HEK293 (cell line): Measurements from ENCODE around the gene TBC1D8.

Source experiments
- YY1 ChIP-seq: fragments of 450-650 bp; formaldehyde crosslinking; IDR thresholded peaks from 2 replicates; pipeline ENCODE4 v1.5.1; 2018; ENCODE audit warnings: missing biosample characterization, missing genetic modification characterization
- ZNF223 ChIP-seq: fragments of 450-650 bp; formaldehyde crosslinking; IDR thresholded peaks from 2 replicates; pipeline ENCODE4 v1.5.1; 2016; ENCODE audit warnings: missing biosample characterization, missing genetic modification characterization
- ZNF776 ChIP-seq: fragments of 450-650 bp; formaldehyde crosslinking; IDR thresholded peaks from 2 replicates; pipeline ENCODE4 v1.5.0; 2017; ENCODE audit warnings: missing biosample characterization, missing genetic modification characterization, borderline replicate concordance

GRCh38 chr2:101146535-101146934 lies 4.6 kb downstream of the TBC1D8 start:
- TF ChIP-seq ZNF223 (tag by site-specific recombination) = no peak
- no peak for TF ChIP-seq ZNF776
- no peak for TF ChIP-seq YY1 (tag by site-specific recombination)
